Uterus (tissue), 4 donors: ENCODE results near the gene GRHL3. TPM values are rescaled to one million over a fixed set of nuclear protein-coding genes. Genes with fewer than 3 reads are reported as not detected.

ENCODE experiments used
- DNase-seq, 2 donors: peaks; one replicate each; pipeline ENCODE4 v3.0.0-alpha.2; 2019 to 2020
- H3K27ac ChIP-seq, 2 donors: fragments of 200-600 bp; sonication (generic); 1 replicate in 1 of 2; 2 replicates in 1 of 2; pipeline ENCODE4 v1.5.1; 2016 to 2018
- H3K27me3 ChIP-seq, 2 donors: fragments of 200-600 bp; sonication (generic); one replicate each; pipeline ENCODE4 v1.5.1; 2018 to 2019; ENCODE audit warnings: control low read depth in 1 of 2
- H3K36me3 ChIP-seq, 2 donors: fragments of 200-600 bp; sonication (generic); one replicate each; pipeline ENCODE4 v1.5.1; 2019; ENCODE audit warnings: control low read depth in 1 of 2
- H3K4me1 ChIP-seq, 2 donors: fragments of 200-600 bp; sonication (generic); one replicate each; pipeline ENCODE4 v1.5.1; 2018 to 2019; ENCODE audit warnings: control low read depth in 1 of 2
- H3K4me3 ChIP-seq, 2 donors: fragments of 200-600 bp; sonication (generic); 1 replicate in 1 of 2; 2 replicates in 1 of 2; pipeline ENCODE4 v1.5.1; 2018 to 2019; ENCODE audit warnings: mild to moderate bottlenecking in 1 of 2
- H3K9me3 ChIP-seq, 2 donors: fragments of 200-600 bp; sonication (generic); one replicate each; pipeline ENCODE4 v1.5.1; 2019; ENCODE audit warnings: control low read depth in 1 of 2
- CTCF ChIP-seq, 4 experiments: fragments of 200-600 bp in 2 of 4; fragments of 450-650 bp in 2 of 4; sonication (generic) in 2 of 4; IDR thresholded peaks; one replicate each; pipeline ENCODE4 v1.5.1; 2016 to 2019; ENCODE audit warnings: antibody characterized with exemption in 4 of 4, mild to moderate bottlenecking in 2 of 4, moderate library complexity in 1 of 4
- POLR2A ChIP-seq, 2 donors: fragments of 450-650 bp; IDR thresholded peaks; one replicate each; pipeline ENCODE4 v1.6.1; 2016; ENCODE audit warnings: antibody characterized with exemption in 2 of 2, mild to moderate bottlenecking in 1 of 2, moderate library complexity in 1 of 2
- intact Hi-C: fragments of 100-400 bp; cut with DNase I; formaldehyde crosslinking; loops from one replicate; pipeline ENCODE4 v1.15.1; 2023; ENCODE audit warnings: low total_unique reads
- total RNA-seq, 4 donors: library from RNA; depleted of rRNA in 3 of 4; stranded (reverse); fragments of >200 nt in 3 of 4; gene quantifications; one replicate each; pipeline versions ENCODE4 v1.1.0 to v1.2.4, GENCODE V29; 2014 to 2023
- donor health status: DM: yes; HTN: yes; CAD: no.

GRHL3 gene
- total RNA-seq, 4 donors from 2014 or later: 0.15 to 0.35 TPM; not detected in 2

- intact Hi-C loops: no loop called here
- H3K27ac ChIP-seq: no peak overlapping the region
- H3K9me3 ChIP-seq: no peaks in the 10 kb centered on the region
- H3K4me3 ChIP-seq: no peak overlapping the region
- TF ChIP-seq CTCF (IDR thresholded peaks at IDR 0.05) (no peak), POLR2A (IDR thresholded peaks at IDR 0.05) (no peak)
- no peak for DNase-seq
- H3K27me3 ChIP-seq: no peaks in the 10 kb centered on the region
- no peaks in the 10 kb centered on the region for H3K36me3 ChIP-seq
- H3K4me1 ChIP-seq: no peaks in the 10 kb centered on the region
Measured at GRCh38 chr1:24301785-24302175, 17.4 kb upstream of the GRHL3 start.

GRCh38 chr1:24302209-24302611, 16.9 kb upstream of the GRHL3 start:
- Histone ChIP-seq H3K36me3 (no peaks in the 10 kb centered on the region), H3K27me3 (no peaks in the 10 kb centered on the region), H3K4me1 (no peaks in the 10 kb centered on the region), H3K9me3 (no peaks in the 10 kb centered on the region), H3K4me3 (no peak overlapping the region), H3K27ac (no peak overlapping the region)
- intact Hi-C loops: no loop called here
- no peak for TF ChIP-seq CTCF (IDR thresholded peaks at IDR 0.05)
- TF ChIP-seq POLR2A (IDR thresholded peaks at IDR 0.05): no peak
- DNase-seq: no peak

GRCh38 chr1:24303600-24303999, 15.6 kb upstream of the GRHL3 start:
- no peak overlapping the region for H3K4me3 ChIP-seq
- no peak overlapping the region for H3K27ac ChIP-seq
- intact Hi-C loops: no loop called here
- no peaks in the 10 kb centered on the region for H3K27me3 ChIP-seq
- no peaks in the 10 kb centered on the region for H3K36me3 ChIP-seq
- TF ChIP-seq POLR2A (IDR thresholded peaks at IDR 0.05) (no peak), CTCF (IDR thresholded peaks at IDR 0.05) (no peak)
- H3K4me1 ChIP-seq: no peaks in the 10 kb centered on the region
- no peak for DNase-seq
- H3K9me3 ChIP-seq: no peaks in the 10 kb centered on the region

- H3K9me3 ChIP-seq: no peaks in the 10 kb centered on the region
- no peak for DNase-seq
- no peak for TF ChIP-seq POLR2A (IDR thresholded peaks at IDR 0.05)
- TF ChIP-seq CTCF (IDR thresholded peaks at IDR 0.05): no peak
- H3K4me3 ChIP-seq: no peak overlapping the region
- H3K4me1 ChIP-seq: no peaks in the 10 kb centered on the region
- no peaks in the 10 kb centered on the region for H3K36me3 ChIP-seq
- no peaks in the 10 kb centered on the region for H3K27me3 ChIP-seq
- intact Hi-C loops: no loop called here
- H3K27ac ChIP-seq: no peak overlapping the region
Measured at GRCh38 chr1:24304763-24305162, 14.4 kb upstream of the GRHL3 start.

- Histone ChIP-seq H3K27ac (no peak overlapping the region), H3K4me1 (no peaks in the 10 kb centered on the region), H3K9me3 (no peaks in the 10 kb centered on the region), H3K4me3 (no peak overlapping the region), H3K36me3 (no peaks in the 10 kb centered on the region), H3K27me3 (no peaks in the 10 kb centered on the region)
- no peak for DNase-seq
- intact Hi-C loops: no loop called here
- TF ChIP-seq CTCF (IDR thresholded peaks at IDR 0.05) (no peak), POLR2A (IDR thresholded peaks at IDR 0.05) (no peak)
Measured at GRCh38 chr1:24308365-24309015, 10.7 kb upstream of the GRHL3 start.
